Skeletal muscle tissue (tissue), 4 donors: ENCODE data around the gene ANO1. TPM values are rescaled to one million over a fixed set of nuclear protein-coding genes. Genes with fewer than 3 reads are reported as not detected.
A peak's percentile ranks its signal among the peaks of the same experiment; 100 is the strongest.

ENCODE experiments used
- H3K27ac ChIP-seq: one replicate; pipeline ENCODE4 v1.7.0; 2013; ENCODE audit warnings: mild to moderate bottlenecking, low read depth, low read length, inconsistent platforms
- H3K27me3 ChIP-seq, 3 donors: one replicate each; pipeline ENCODE4 v1.7.0; 2013; ENCODE audit warnings: low read length in 3 of 3; ENCODE audit not compliant: control insufficient read depth in 3 of 3, insufficient read depth in 3 of 3
- H3K36me3 ChIP-seq, 3 donors: one replicate each; pipeline ENCODE4 v1.7.0; 2013; ENCODE audit warnings: low read length in 3 of 3; ENCODE audit not compliant: control insufficient read depth in 3 of 3, insufficient read depth in 3 of 3
- H3K4me1 ChIP-seq, 3 donors: one replicate each; pipeline ENCODE4 v1.7.0; 2013; ENCODE audit warnings: low read length in 3 of 3, mild to moderate bottlenecking in 3 of 3; ENCODE audit not compliant: control insufficient read depth in 3 of 3, insufficient read depth in 3 of 3
- H3K4me3 ChIP-seq, 3 donors: one replicate each; pipeline ENCODE4 v1.7.0; 2013; ENCODE audit warnings: low read length in 3 of 3
- H3K9ac ChIP-seq, 3 donors: one replicate each; pipeline ENCODE4 v1.7.0; 2013; ENCODE audit warnings: low read length in 3 of 3, mild to moderate bottlenecking in 3 of 3, moderate library complexity in 2 of 3, low read depth in 1 of 3
- H3K9me3 ChIP-seq, 3 donors: one replicate each; pipeline ENCODE4 v1.7.0; 2013; ENCODE audit warnings: low read length in 3 of 3; ENCODE audit not compliant: control insufficient read depth in 3 of 3
- total RNA-seq: library from RNA; depleted of rRNA; stranded (reverse); fragments of >200 nt; gene quantifications from one replicate; pipeline ENCODE4 v1.2.3, GENCODE V29; 2014
- donor health status: Osteomylitis.

Gene ANO1
- total RNA-seq, 1 donor from 2014 or later, result 1.6 TPM

DNA sequence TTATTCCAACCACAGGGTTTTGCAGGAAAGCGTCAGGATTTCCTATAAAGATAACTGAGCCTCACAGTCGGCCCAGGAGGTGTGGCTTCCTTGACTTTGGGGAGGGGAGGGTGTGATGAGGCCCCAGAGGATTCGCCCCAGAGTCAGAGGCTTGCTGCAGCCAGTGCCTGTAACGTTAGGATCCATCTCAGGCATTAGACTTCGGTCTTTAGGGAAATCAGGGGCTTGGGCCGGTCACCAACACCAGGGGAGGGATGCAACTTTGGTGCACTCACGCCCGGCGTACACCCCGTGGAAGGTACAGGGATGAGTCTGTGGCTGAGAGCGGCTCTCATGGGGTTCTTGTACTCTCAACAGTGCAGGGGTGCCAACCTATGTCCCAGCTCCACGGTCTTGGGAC lies 5.7 kb upstream of the ANO1 start:
- Histone ChIP-seq H3K9me3 (no peaks in the 10 kb centered on the region), H3K36me3 (no peaks in the 10 kb centered on the region), H3K4me1 (peaks cover 8 to 13% (median 12%) of the 10 kb centered on the region in 3 donors), H3K9ac (no peak overlapping the region), H3K27me3 (peaks cover 25 to 74% (median 58%) of the 10 kb centered on the region in 3 donors), H3K4me3 (no peak overlapping the region), H3K27ac (no peak overlapping the region)

DNA sequence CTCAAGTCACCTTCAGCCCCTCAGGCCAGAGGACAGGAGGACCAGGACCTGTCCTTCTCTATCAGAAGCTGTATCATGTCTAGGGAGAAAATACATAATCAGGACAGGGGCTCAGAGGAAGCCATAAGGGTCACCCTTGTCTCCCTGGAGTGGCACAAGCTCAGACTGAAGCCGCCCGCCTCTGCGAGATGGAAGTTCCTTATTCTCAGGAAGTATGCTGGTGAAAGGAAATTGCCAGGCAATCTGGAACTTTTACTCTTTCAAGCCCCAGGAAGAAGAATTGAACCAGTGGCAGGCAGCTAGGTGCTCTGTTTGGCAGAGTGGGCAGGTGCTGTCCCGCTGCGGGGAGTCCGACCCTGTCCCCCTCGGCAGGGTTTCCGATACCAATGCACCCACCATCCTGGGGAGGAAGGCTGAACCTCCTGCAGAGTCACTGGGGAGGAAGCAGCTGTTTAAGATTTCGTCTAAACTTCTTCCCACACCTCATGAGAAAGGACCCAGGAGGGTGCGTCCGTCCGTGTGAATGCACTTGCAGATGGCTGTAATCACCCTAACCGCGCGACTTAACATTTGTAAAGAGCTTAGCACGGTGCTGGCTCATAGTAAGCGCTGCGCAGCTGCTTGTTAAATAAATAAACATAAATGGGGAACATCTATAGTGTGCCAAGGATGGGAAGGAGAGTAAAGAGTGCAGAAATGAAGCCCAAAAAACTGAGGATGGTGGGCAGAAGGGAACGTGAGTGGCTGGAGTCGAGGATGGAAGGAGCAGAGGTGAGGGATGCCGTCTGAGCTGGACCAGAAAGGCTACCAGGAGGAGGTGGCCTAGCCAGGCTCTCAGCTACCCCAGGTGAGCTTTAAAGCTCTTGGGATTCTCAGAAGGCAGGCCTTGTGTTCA lies 5.0 kb upstream of the ANO1 start:
- H3K36me3 ChIP-seq, result no peaks in the 10 kb centered on the region
- no peaks in the 10 kb centered on the region for H3K9me3 ChIP-seq
- H3K27ac ChIP-seq, result no peak overlapping the region
- H3K4me3 ChIP-seq, result no peak overlapping the region
- H3K9ac ChIP-seq, result no peak overlapping the region
- peaks cover 21 to 74% (median 55%) of the 10 kb centered on the region in 3 donors for H3K27me3 ChIP-seq
- peaks cover 8 to 16% (median 12%) of the 10 kb centered on the region in 3 donors for H3K4me1 ChIP-seq

DNA sequence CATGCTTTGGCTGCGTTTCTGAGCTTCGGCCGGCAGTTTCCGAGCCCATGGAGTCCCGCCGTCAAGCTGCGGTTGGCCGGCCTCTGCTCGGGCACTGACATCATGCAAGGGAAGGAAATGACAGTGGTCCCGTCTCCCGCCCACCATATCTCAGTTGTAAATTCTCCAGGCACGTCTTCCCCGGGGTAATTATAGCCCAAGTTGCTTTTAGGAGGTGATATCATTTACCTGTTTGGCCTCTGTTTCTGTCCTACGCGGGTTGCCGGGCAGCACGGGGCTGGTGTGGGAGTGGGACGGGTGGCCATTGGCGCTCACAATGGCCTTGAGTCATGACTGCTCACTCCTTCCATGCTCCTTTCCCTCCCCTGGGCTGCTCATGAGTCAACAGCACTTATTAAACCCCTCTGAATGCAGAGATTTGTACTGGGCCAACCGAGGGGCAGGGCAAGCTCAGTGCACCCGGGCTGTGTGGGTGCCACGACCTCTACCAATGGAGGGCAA lies 4.2 kb upstream of the ANO1 start:
- Histone ChIP-seq H3K9ac (no peak overlapping the region), H3K27me3 (peaks cover 13 to 72% (median 50%) of the 10 kb centered on the region in 3 donors), H3K4me3 (no peak overlapping the region), H3K27ac (no peak overlapping the region), H3K4me1 (peaks cover 8 to 16% (median 12%) of the 10 kb centered on the region in 3 donors), H3K9me3 (no peaks in the 10 kb centered on the region), H3K36me3 (no peaks in the 10 kb centered on the region)

DNA sequence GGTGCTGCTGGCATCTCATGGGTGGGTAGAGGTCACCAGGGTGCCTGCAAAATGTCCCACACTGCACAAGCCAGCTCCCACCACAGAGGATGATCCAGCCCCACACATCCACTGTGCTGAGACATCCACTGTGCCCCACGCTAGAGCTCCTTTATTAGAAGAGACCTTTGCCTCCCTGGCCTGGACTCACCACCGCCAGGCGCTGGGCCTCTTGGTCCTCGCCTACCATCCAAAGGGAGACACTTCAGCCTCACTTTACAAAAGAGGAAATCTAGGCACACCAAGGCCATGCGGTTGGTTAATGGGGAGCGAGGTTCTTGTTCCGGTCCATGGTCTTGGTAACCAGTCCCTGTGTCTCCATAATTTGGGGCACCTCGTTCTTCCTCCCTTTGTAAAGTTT lies 3.4 kb upstream of the ANO1 start:
- peaks cover 8 to 16% (median 12%) of the 10 kb centered on the region in 3 donors for H3K4me1 ChIP-seq
- H3K27me3 ChIP-seq, result peaks cover 20 to 73% (median 49%) of the 10 kb centered on the region in 3 donors
- H3K9ac ChIP-seq, result no peak overlapping the region
- H3K9me3 ChIP-seq, result no peaks in the 10 kb centered on the region
- no peak overlapping the region for H3K27ac ChIP-seq
- H3K36me3 ChIP-seq, result no peaks in the 10 kb centered on the region
- H3K4me3 ChIP-seq, result no peak overlapping the region

- no peaks in the 10 kb centered on the region for H3K9me3 ChIP-seq
- no peak overlapping the region for H3K9ac ChIP-seq
- H3K4me3 ChIP-seq, result no peak overlapping the region
- H3K4me1 ChIP-seq, result peaks cover 8 to 27% (median 12%) of the 10 kb centered on the region in 3 donors
- peaks cover 22 to 70% (median 50%) of the 10 kb centered on the region in 3 donors for H3K27me3 ChIP-seq
- no peaks in the 10 kb centered on the region for H3K36me3 ChIP-seq
- H3K27ac ChIP-seq, result no peak overlapping the region
Measured at GRCh38 chr11:70075836-70076235, 2.3 kb upstream of the ANO1 start.

DNA sequence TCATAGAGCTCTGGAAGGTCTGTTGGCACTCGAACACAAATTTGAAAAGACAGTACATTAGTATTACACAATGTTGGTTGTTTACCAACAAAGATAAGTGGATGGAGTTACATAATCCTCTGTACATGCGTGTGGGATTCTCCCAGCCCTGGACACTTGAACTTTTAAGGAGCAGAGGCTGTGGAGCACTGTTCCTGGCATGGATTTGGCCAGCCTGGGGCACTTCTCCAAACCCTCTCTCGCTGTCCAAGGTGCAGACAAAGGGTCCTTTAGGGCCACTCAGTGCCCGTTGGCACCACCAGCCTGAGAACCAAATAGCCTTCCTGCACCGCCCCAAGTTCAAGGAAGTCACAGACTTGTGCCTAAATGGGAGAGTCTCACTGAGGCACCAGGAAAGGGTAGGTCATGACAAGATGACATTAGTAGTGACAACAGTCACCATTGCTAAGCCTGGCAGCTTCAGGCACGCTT lies 1.6 kb upstream of the ANO1 start:
- Histone ChIP-seq H3K9me3 (no peaks in the 10 kb centered on the region), H3K4me3 (no peak overlapping the region), H3K27ac (no peak overlapping the region), H3K4me1 (peaks cover 8 to 28% (median 12%) of the 10 kb centered on the region in 3 donors), H3K36me3 (no peaks in the 10 kb centered on the region), H3K9ac (no peak overlapping the region), H3K27me3 (peaks cover 22 to 70% (median 46%) of the 10 kb centered on the region in 3 donors)

- H3K4me1 ChIP-seq, result peaks cover 5 to 27% (median 11%) of the 10 kb centered on the region in 3 donors
- H3K27ac ChIP-seq, result peak overlapping the region; percentile 36
- H3K9ac ChIP-seq, result peak overlapping the region in 1 of 3 donors; percentile 33
Measured at GRCh38 chr11:70077411-70078094, 564 bp upstream of the ANO1 start.

DNA sequence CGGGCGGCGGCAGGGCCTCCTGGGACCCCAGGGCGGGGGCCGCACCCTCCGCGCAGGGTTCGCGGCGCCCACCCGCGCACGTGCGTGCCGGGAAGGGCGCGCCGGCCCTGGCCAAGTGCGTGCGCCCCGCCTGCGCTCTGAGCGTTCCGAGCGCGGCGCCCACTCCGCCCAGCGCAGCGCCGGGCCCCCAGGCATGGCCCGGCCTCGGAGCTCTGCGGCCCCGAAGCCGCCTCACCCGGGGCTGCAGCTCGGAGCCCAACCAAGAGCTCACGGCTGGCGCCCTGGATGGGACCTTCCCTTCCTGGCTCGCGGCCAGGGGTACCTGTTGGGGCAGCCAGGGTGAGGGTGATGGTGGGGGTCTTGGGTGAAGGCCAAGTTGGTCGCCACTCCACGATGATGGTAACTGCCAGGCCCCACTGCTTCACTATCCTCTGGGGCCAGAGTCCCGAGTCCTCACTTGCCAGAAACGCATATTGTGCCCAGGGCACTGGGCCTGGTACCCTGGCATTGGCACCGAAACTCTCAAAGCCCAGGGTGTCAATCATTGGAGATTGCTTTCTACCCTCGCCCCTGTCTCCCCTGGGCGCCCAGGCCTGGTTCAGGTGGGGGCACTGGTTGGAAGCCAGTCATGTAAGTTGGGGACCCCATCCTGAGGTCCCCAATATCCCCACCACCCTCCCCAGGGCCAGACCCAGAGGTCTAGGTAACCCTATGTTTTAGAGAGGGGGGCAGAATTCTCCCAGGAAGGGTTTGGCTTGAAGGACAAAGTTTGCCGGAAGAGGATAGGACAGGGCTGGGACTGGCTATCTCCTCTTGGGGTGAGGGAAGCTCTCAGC lies 882 bp downstream of the ANO1 start:
- Histone ChIP-seq H3K4me1 (peaks cover 2 to 17% (median 11%) of the 10 kb centered on the region in 3 donors), H3K27me3 (peaks cover 20 to 52% (median 33%) of the 10 kb centered on the region in 3 donors), H3K27ac (peak overlapping the region; percentile 52), H3K36me3 (no peaks in the 10 kb centered on the region), H3K9me3 (no peaks in the 10 kb centered on the region), H3K9ac (peak overlapping the region; percentile 23 to 69 (median 57)), H3K4me3 (peak overlapping the region; percentile 41 to 57 (median 48))

More at GRCh38 chr11:70077411-70078094, 564 bp upstream of the ANO1 start:
- no peaks in the 10 kb centered on the region for H3K9me3 ChIP-seq
- peak overlapping the region in 1 of 3 donors; percentile 36 for H3K4me3 ChIP-seq
- H3K27me3 ChIP-seq, result peaks cover 18 to 60% (median 43%) of the 10 kb centered on the region in 3 donors
- H3K36me3 ChIP-seq, result no peaks in the 10 kb centered on the region

DNA sequence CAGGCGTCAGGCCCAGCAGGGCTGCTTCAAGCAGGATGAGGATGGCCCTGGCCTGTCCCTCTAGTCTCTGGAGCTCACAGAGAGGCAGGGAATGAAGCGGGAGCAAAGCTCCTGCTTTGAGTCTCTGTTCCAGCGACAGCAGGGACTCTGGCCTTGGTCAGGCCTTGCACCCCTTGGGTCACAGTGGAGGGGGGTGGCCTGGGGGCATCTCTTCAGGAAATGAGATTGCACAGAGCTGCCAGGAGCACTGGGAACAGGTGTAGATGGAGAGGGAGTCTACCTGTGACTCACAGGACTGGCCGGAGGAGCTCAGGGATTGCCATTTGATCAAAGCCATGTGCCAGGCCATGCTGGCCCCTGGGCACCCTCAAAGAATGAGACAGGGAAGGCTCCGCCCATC lies 1.6 kb downstream of the ANO1 start:
- Histone ChIP-seq H3K4me3 (peak overlapping the region; percentile 22 to 48 (median 32)), H3K27ac (peak overlapping the region; percentile 52), H3K27me3 (peaks cover 15 to 48% (median 32%) of the 10 kb centered on the region in 3 donors), H3K9ac (peak overlapping the region in 1 of 3 donors; percentile 69), H3K4me1 (peaks cover 2 to 17% (median 13%) of the 10 kb centered on the region in 3 donors), H3K9me3 (no peaks in the 10 kb centered on the region), H3K36me3 (no peaks in the 10 kb centered on the region)
